Smooth muscle cell (in vitro differentiated cells): Measurements from ENCODE around the gene GPBP1. TPM values are rescaled to one million over a fixed set of nuclear protein-coding genes. Genes with fewer than 3 reads are reported as not detected.
A peak's percentile ranks its signal among the peaks of the same experiment; 100 is the strongest.

Experiments used
- DNase-seq: peaks from one replicate; lab custom pipeline; 2025; ENCODE audit not compliant: unreplicated experiment; lab: John Stamatoyannopoulos, UW
- H2AFZ ChIP-seq: fragments of 200-600 bp; sonication (generic); 2 replicates; pipeline ENCODE4 v1.6.0; 2016; ENCODE audit warnings: antibody characterized with exemption, low read depth, mild to moderate bottlenecking
- H3F3A ChIP-seq: fragments of 200-600 bp; sonication (generic); 2 replicates; pipeline ENCODE4 v1.6.0; 2017; ENCODE audit warnings: antibody characterized with exemption, low read depth
- H3K27ac ChIP-seq: fragments of 200-600 bp; sonication (generic); 2 replicates; pipeline ENCODE4 v1.5.1; 2016; ENCODE audit warnings: low read depth, mild to moderate bottlenecking
- H3K27me3 ChIP-seq: fragments of 200-600 bp; sonication (generic); 2 replicates; pipeline ENCODE4 v1.6.1; 2016; ENCODE audit warnings: low read depth, mild to moderate bottlenecking
- H3K36me3 ChIP-seq: fragments of 200-600 bp; sonication (generic); 2 replicates; pipeline ENCODE4 v1.5.1; 2016; ENCODE audit warnings: low read depth
- H3K4me1 ChIP-seq: fragments of 200-600 bp; sonication (generic); 2 replicates; pipeline ENCODE4 v1.5.1; 2016; ENCODE audit warnings: low read depth
- H3K4me2 ChIP-seq: fragments of 200-600 bp; sonication (generic); 2 replicates; pipeline ENCODE4 v1.6.0; 2016; ENCODE audit warnings: mild to moderate bottlenecking
- H3K4me3 ChIP-seq: fragments of 200-600 bp; sonication (generic); 2 replicates; pipeline ENCODE4 v1.5.1; 2016; ENCODE audit warnings: mild to moderate bottlenecking
- H3K79me2 ChIP-seq: fragments of 200-600 bp; sonication (generic); 2 replicates; pipeline ENCODE4 v1.6.0; 2016; ENCODE audit warnings: low read depth, mild to moderate bottlenecking
- H3K9ac ChIP-seq: fragments of 200-600 bp; sonication (generic); 2 replicates; pipeline ENCODE4 v1.6.0; 2016; ENCODE audit warnings: low read depth
- H3K9me3 ChIP-seq: fragments of 200-600 bp; sonication (generic); replicated peaks from 2 replicates; pipeline ENCODE4 v1.5.1; 2016; ENCODE audit warnings: low read depth
- H4K20me1 ChIP-seq: fragments of 200-600 bp; sonication (generic); 2 replicates; pipeline ENCODE4 v1.6.0; 2016; ENCODE audit warnings: low read depth
- WGBS: methylation state at CpG from one replicate; pipeline ENCODE4 v1.1.7; 2016; ENCODE audit warnings: low lambda C conversion rate; 5-methylcytosine and 5-hydroxymethylcytosine counted together
- polyA plus RNA-seq: library from polyadenylated mRNA; unstranded; fragments of >200 nt; fragmentation: Nextera tagmentation; extraction: Ambion mirVana; gene quantifications from 2 replicates; pipeline ENCODE4 v1.2.1, GENCODE V29; 2016
- total RNA-seq: library from RNA; depleted of rRNA; stranded (reverse); fragments of >200 nt; gene quantifications from 2 replicates; pipeline ENCODE4 v1.2.3, GENCODE V29; 2014
- TF ChIP-seq, protein P1 (sequence below): fragments of 200-600 bp; sonication (generic); IDR thresholded peaks from 2 replicates; pipeline ENCODE4 v1.5.1; 2017; ENCODE audit warnings: borderline replicate concordance, mild to moderate bottlenecking, antibody characterized with exemption; ENCODE audit not compliant: insufficient read depth, poor library complexity, severe bottlenecking

Gene GPBP1
- total and polyA plus RNA-seq, 2 experiments from 2014 or later, result 45.4 to 78.8 TPM

- Histone ChIP-seq H3F3A (peaks cover 10% of the 10 kb centered on the region), H3K27me3 (no peaks in the 10 kb centered on the region), H3K4me3 (peak overlapping the region; percentile 87), H3K4me2 (peak overlapping the region; percentile 96), H3K79me2 (peaks cover 40% of the 10 kb centered on the region), H2AFZ (peak overlapping the region; percentile 77), H4K20me1 (peaks cover 32% of the 10 kb centered on the region), H3K9me3 (no peaks in the 10 kb centered on the region), H3K4me1 (peaks cover 25% of the 10 kb centered on the region), H3K9ac (peak overlapping the region; percentile 99), H3K27ac (peak overlapping the region; percentile 99), H3K36me3 (no peaks in the 10 kb centered on the region)
- DNase-seq, result no peak
- 2% methylated on average over 31 of the region's 31 CpGs for whole genome bisulfite sequencing
- TF ChIP-seq, protein P1, sequence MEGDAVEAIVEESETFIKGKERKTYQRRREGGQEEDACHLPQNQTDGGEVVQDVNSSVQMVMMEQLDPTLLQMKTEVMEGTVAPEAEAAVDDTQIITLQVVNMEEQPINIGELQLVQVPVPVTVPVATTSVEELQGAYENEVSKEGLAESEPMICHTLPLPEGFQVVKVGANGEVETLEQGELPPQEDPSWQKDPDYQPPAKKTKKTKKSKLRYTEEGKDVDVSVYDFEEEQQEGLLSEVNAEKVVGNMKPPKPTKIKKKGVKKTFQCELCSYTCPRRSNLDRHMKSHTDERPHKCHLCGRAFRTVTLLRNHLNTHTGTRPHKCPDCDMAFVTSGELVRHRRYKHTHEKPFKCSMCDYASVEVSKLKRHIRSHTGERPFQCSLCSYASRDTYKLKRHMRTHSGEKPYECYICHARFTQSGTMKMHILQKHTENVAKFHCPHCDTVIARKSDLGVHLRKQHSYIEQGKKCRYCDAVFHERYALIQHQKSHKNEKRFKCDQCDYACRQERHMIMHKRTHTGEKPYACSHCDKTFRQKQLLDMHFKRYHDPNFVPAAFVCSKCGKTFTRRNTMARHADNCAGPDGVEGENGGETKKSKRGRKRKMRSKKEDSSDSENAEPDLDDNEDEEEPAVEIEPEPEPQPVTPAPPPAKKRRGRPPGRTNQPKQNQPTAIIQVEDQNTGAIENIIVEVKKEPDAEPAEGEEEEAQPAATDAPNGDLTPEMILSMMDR, result no peak
Measured at GRCh38 chr5:57172466-57173318, 1.2 kb upstream of the GPBP1 start.

DNA sequence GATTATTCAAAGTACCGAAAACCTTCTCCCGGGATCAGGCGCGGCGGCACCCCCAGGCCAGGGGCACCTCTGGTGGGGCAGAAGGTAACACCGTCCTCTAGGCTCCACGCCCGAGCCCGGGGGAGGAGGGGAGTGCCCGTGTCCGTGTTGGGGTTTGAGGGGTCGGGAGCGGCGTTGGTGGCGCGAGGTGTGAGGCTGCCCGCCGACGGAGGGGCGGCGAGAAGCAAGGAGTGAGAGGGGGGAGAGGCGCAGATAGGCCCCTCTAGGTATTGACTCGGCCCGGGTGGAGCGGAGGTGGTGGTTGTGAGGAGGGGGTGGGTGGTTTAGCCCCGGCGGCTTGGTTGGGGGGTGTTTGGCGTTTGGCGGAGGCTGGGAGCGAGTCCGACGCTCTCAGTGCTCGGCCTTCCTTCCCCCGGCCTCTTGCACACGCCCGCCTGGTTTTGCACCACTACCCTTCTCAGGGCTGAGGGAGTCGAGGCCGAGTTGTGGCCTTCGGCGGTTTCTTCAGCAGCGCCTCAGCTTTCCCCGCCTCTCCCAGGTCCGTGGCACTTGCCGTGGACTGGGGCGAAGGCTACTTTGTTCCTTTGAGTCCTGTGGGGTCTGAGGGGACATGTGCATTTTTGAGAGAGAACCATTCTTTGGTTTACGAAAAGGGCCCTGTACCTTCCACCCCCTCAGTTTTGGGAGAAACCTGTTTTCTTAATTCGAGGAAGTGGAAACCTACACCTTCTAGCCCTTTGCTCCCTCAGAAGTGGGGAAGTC lies 450 bp downstream of the GPBP1 start:
- H3K79me2 ChIP-seq, result peaks cover 56% of the 10 kb centered on the region
- DNase-seq, result peak; percentile 19
- no peaks in the 10 kb centered on the region for H3K36me3 ChIP-seq
- peak overlapping the region; percentile 99 for H3K9ac ChIP-seq
- H3K27me3 ChIP-seq, result no peaks in the 10 kb centered on the region
- H4K20me1 ChIP-seq, result peaks cover 48% of the 10 kb centered on the region
- H3F3A ChIP-seq, result peaks cover 10% of the 10 kb centered on the region
- H3K4me3 ChIP-seq, result peak overlapping the region; percentile 87
- TF ChIP-seq, protein P1, result no peak
- peak overlapping the region; percentile 89 for H3K4me2 ChIP-seq
- H2AFZ ChIP-seq, result peak overlapping the region; percentile 78
- WGBS, result under 1% methylated on average over 43 of the region's 47 CpGs
- no peaks in the 10 kb centered on the region for H3K9me3 ChIP-seq
- H3K4me1 ChIP-seq, result peaks cover 40% of the 10 kb centered on the region
- H3K27ac ChIP-seq, result peak overlapping the region; percentile 99

DNA sequence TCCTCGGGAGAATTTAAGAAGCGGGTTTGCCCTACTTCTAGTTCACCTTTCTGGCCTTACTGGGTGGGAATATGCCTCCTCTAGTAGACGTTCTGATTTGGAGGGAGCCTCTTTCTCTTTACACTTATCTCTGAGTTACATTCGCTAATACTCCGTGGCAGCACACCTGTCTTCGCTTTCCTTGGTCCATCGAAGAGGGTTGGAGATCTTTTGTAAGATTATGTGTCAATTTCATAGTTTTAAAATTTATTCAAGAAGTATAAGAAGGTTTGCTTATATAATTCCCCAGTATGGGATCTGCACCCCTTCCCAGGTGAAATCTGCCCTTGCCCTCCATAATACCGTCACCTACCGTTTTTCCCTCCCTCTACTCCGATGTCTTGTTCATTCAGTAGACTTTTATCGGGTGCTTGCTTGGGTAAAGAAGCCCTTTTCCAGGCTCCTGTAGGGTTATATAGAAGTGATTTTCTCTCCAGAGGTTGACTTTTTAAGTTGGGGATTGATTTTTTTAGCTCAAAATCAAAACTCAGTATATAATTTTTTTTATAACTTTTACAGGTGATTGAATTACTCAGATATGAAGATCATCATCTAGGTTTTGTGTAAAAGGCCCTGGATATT lies 1.1 kb downstream of the GPBP1 start:
- Histone ChIP-seq H3K4me1 (peaks cover 45% of the 10 kb centered on the region), H3F3A (peaks cover 10% of the 10 kb centered on the region), H3K9ac (peak overlapping the region; percentile 99), H3K4me3 (peak overlapping the region; percentile 87), H3K4me2 (peak overlapping the region; percentile 89), H3K27ac (peak overlapping the region; percentile 99), H3K27me3 (no peaks in the 10 kb centered on the region), H4K20me1 (peaks cover 55% of the 10 kb centered on the region), H2AFZ (no peak overlapping the region), H3K36me3 (no peaks in the 10 kb centered on the region), H3K79me2 (peaks cover 63% of the 10 kb centered on the region), H3K9me3 (no peaks in the 10 kb centered on the region)
- TF ChIP-seq, protein P1, result no peak
- no peak for DNase-seq
- 2% methylated on average over 11 of the region's 11 CpGs for WGBS
